Kidney epithelial cell (primary cell): ENCODE data around the gene RGS7. TPM values are rescaled to one million over a fixed set of nuclear protein-coding genes. Genes with fewer than 3 reads are reported as not detected.
"Not testable (repeated sequence)": the region's sequence is repeated elsewhere in the genome, so short reads cannot be mapped to it uniquely, and the experiment has no call there.

Experiments used
- DNase-seq: peaks from one replicate; pipeline ENCODE4 v3.0.0-alpha.2; 2010; ENCODE audit warnings: low read depth
- H3K27me3 ChIP-seq: 2 replicates; pipeline ENCODE4 v1.6.0; 2011; ENCODE audit warnings: low read length; ENCODE audit not compliant: control insufficient read depth, insufficient read depth
- H3K36me3 ChIP-seq: 2 replicates; pipeline ENCODE4 v1.5.1; 2011; ENCODE audit warnings: low read length; ENCODE audit not compliant: control insufficient read depth, insufficient read depth
- H3K4me3 ChIP-seq: 2 replicates; pipeline ENCODE4 v1.5.1; 2011; ENCODE audit warnings: low read depth, mild to moderate bottlenecking, control low read depth, low read length
- total RNA-seq: library from RNA; depleted of rRNA; stranded (reverse); fragments of >200 nt; gene quantifications from 2 replicates; pipeline ENCODE4 v1.2.3, GENCODE V29; 2015
- TF ChIP-seq, protein P1 (sequence below): IDR thresholded peaks from 2 replicates; pipeline ENCODE4 v1.5.1; 2011; ENCODE audit warnings: mild to moderate bottlenecking, moderate library complexity, low read length, control low read depth, inconsistent platforms; ENCODE audit not compliant: insufficient read depth, poor library complexity, severe bottlenecking

Gene RGS7
- total RNA-seq, 1 donor from 2014 or later = 1.5 TPM

GRCh38 chr1:241142493-241142892 is 214.5 kb downstream of the RGS7 start:
- Histone ChIP-seq H3K4me3 (no peak overlapping the region), H3K27me3 (no peaks in the 10 kb centered on the region), H3K36me3 (no peaks in the 10 kb centered on the region)
- DNase-seq = no peak
- TF ChIP-seq, protein P1, sequence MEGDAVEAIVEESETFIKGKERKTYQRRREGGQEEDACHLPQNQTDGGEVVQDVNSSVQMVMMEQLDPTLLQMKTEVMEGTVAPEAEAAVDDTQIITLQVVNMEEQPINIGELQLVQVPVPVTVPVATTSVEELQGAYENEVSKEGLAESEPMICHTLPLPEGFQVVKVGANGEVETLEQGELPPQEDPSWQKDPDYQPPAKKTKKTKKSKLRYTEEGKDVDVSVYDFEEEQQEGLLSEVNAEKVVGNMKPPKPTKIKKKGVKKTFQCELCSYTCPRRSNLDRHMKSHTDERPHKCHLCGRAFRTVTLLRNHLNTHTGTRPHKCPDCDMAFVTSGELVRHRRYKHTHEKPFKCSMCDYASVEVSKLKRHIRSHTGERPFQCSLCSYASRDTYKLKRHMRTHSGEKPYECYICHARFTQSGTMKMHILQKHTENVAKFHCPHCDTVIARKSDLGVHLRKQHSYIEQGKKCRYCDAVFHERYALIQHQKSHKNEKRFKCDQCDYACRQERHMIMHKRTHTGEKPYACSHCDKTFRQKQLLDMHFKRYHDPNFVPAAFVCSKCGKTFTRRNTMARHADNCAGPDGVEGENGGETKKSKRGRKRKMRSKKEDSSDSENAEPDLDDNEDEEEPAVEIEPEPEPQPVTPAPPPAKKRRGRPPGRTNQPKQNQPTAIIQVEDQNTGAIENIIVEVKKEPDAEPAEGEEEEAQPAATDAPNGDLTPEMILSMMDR = no peak

- not testable (repeated sequence) for H3K4me3 ChIP-seq, H3K27me3 ChIP-seq, DNase-seq, H3K36me3 ChIP-seq
Observed at GRCh38 chr1:241141646-241142045, 215.4 kb downstream of the RGS7 start.

- Histone ChIP-seq H3K36me3 (no peaks in the 10 kb centered on the region), H3K4me3 (no peak overlapping the region), H3K27me3 (no peaks in the 10 kb centered on the region)
- TF ChIP-seq, protein P1 = no peak
- no peak for DNase-seq
Observed at GRCh38 chr1:241140670-241141069, 216.3 kb downstream of the RGS7 start.

DNA sequence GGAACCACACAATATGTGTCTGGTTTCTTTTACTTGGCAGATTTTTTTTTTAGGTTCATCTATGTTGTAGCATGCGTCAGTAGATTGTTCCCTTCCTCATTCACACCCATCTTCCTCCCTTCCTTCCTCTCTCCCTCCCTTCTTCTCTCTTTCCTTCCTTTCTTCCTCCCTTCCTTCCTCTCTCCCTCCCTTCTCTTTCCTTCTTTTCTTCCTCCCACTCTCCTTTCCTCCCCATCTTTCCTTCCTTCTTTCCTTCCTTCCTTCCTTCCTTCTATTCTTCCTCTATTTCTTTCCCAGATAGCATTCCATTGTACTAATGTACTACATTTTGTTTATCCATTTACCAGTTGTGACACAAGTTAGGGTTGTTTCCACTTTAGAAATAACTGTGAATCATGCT is 218.0 kb downstream of the RGS7 start:
- H3K4me3 ChIP-seq = no peak overlapping the region
- no peak for DNase-seq
- H3K36me3 ChIP-seq = no peaks in the 10 kb centered on the region
- no peaks in the 10 kb centered on the region for H3K27me3 ChIP-seq
- TF ChIP-seq, protein P1 = no peak

- Histone ChIP-seq H3K4me3 (no peak overlapping the region), H3K36me3 (no peaks in the 10 kb centered on the region), H3K27me3 (no peaks in the 10 kb centered on the region)
- no peak for DNase-seq
- TF ChIP-seq, protein P1 = no peak
Observed at GRCh38 chr1:241138248-241138647, 218.8 kb downstream of the RGS7 start.

DNA sequence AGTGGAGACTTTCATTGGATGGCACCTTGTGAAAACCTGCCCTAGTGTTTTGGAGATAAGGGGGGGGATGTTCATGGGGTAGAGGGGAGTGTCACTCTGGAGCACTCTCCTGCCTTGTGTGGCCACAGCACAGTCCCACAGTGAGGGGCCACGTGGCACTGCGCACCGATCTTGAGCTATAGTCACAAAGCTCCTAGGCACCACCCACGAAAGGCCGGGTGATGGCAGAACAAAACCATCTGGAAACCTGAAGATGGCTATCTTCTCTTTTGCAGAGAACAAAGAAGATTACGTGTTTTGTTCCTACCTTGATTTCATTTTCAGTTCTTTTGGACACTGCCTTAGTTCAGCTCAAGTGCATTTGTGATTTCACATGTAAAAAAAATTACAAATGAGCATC is 220.6 kb downstream of the RGS7 start:
- TF ChIP-seq, protein P1 = no peak
- Histone ChIP-seq H3K36me3 (no peaks in the 10 kb centered on the region), H3K4me3 (no peak overlapping the region), H3K27me3 (no peaks in the 10 kb centered on the region)
- DNase-seq = no peak

DNA sequence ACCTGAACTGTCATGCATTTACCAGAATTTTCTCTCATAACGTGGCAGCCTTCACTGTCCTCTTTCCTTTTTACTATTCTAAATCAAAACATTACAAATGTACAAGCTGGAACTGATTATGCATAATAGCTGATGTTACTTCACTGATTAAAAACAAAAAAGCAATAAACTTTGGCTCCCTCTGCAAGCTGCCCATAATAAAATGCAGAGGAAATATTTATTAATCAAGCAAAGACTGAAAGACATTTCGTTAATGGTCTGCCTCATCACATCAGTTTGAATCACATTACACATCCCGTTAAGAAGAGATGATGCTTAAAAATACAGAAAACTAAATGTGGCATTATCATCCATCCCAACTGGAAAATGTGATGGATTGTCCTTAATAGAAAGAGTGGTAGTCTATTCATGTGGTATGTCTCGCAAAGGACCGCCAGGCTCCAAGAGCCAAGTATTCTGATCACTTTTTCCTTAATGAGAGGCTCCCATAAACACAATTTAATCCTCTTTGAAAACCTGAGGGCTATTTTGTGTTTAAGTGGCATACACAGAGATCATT is 225.3 kb downstream of the RGS7 start:
- no peaks in the 10 kb centered on the region for H3K36me3 ChIP-seq
- no peak for DNase-seq
- H3K27me3 ChIP-seq = no peaks in the 10 kb centered on the region
- TF ChIP-seq, protein P1 = no peak
- no peak overlapping the region for H3K4me3 ChIP-seq
